GM12878 (cell line): ENCODE data around the gene KRT28. TPM values are rescaled to one million over a fixed set of nuclear protein-coding genes. Genes with fewer than 3 reads are reported as not detected.

ENCODE experiments used
- ATAC-seq: fragments of 200-7000 bp; cut with Tn5 transposase; 3 replicates; pipeline ENCODE4 v1.9.1; 2020; ENCODE audit warnings: mild to moderate bottlenecking, moderate library complexity
- BruUV-seq: library from RNA; stranded (reverse); fragments of 400-500 nt; replicated peaks from 2 replicates; lab custom pipeline; 2021; lab: Mats Ljungman, UMichigan
- CTCF ChIA-PET: fragments of 300-600 bp; sonication (Branson Sonifier 250); formaldehyde crosslinking; extraction: SDS; loops from one replicate; lab custom pipeline; 2021; ENCODE audit warnings: inconsistent platforms; lab: Yijun Ruan, JAX
- POLR2A ChIA-PET: fragments of 350-600 bp; formaldehyde crosslinking; extraction: SDS; loops from one replicate; lab custom pipeline; 2021; ENCODE audit warnings: inconsistent platforms; lab: Charles Lee
- RAD21 ChIA-PET: fragments of 300-600 bp; sonication (Branson Sonifier 250); formaldehyde crosslinking; loops from one replicate; lab custom pipeline; 2023; ENCODE audit warnings: antibody characterized with exemption; ENCODE audit not compliant: unreplicated experiment; lab: Charles Lee
- SMC1A ChIA-PET: fragments of 300-600 bp; sonication (Branson Sonifier 250); formaldehyde crosslinking; loops from one replicate; lab custom pipeline; 2023; ENCODE audit not compliant: unreplicated experiment, uncharacterized antibody; lab: Charles Lee
- DNase-seq: peaks from one replicate; pipeline ENCODE4 v3.0.0-alpha.2; 2011; ENCODE audit warnings: low read depth, low spot score
- FAIRE-seq: peaks from 3 replicates; lab custom pipeline; 2011; peaks lifted over from hg19 to GRCh38; lab: Jason Lieb, UNC
- H2AFZ ChIP-seq: 2 replicates; pipeline ENCODE4 v1.6.0; 2011; ENCODE audit warnings: low read depth, low read length, control low read depth; ENCODE audit not compliant: control insufficient read depth
- H3K27ac ChIP-seq: 2 replicates; pipeline ENCODE4 v1.5.1; 2011; ENCODE audit warnings: control low read depth; ENCODE audit not compliant: control insufficient read depth, insufficient read depth
- H3K27me3 ChIP-seq, 2 experiments: replicated peaks in 1 of 2; 2 replicates each; pipeline versions ENCODE4 v1.6.0 to v1.6.1; 2011; ENCODE audit warnings: low read length in 1 of 2; ENCODE audit not compliant: control insufficient read depth in 2 of 2, insufficient read depth in 2 of 2
- H3K36me3 ChIP-seq, 2 experiments: 2 replicates each; pipeline ENCODE4 v1.5.1; 2011; ENCODE audit warnings: low read length in 1 of 2; ENCODE audit not compliant: control insufficient read depth in 2 of 2, insufficient read depth in 2 of 2
- H3K4me1 ChIP-seq: 2 replicates; pipeline ENCODE4 v1.6.1; 2011; ENCODE audit warnings: mild to moderate bottlenecking, low read length, moderate library complexity, mixed read lengths; ENCODE audit not compliant: control insufficient read depth, insufficient read depth
- H3K4me2 ChIP-seq: 2 replicates; pipeline ENCODE4 v1.6.0; 2011; ENCODE audit warnings: control low read depth; ENCODE audit not compliant: control insufficient read depth, insufficient read depth
- H3K4me3 ChIP-seq: fragments of 200-600 bp; sonication (generic); 2 replicates; pipeline ENCODE4 v1.5.1; 2016
- H3K79me2 ChIP-seq: 2 replicates; pipeline ENCODE4 v1.6.0; 2011; ENCODE audit warnings: low read length; ENCODE audit not compliant: control insufficient read depth, insufficient read depth
- H3K9ac ChIP-seq: 2 replicates; pipeline ENCODE4 v1.8.0; 2011; ENCODE audit warnings: low read length, control low read depth, mixed read lengths; ENCODE audit not compliant: control insufficient read depth, insufficient read depth
- H3K9me3 ChIP-seq: replicated peaks from 3 replicates; pipeline ENCODE4 v1.5.1; 2011; ENCODE audit warnings: mild to moderate bottlenecking, low read length; ENCODE audit not compliant: control insufficient read depth, insufficient read depth
- H4K20me1 ChIP-seq: 2 replicates; pipeline ENCODE4 v1.6.0; 2011; ENCODE audit not compliant: control insufficient read depth, insufficient read depth
- MAX ChIP-seq: IDR thresholded peaks from 2 replicates; pipeline ENCODE4 v1.6.1; 2012; ENCODE audit warnings: low read depth, low read length, improper control_type of control experiment
- REST ChIP-seq: IDR thresholded peaks from 2 replicates; pipeline ENCODE4 v1.6.1; 2012; ENCODE audit warnings: mild to moderate bottlenecking, low read depth, low read length
- WGBS: methylation state at CpG from one replicate; pipeline ENCODE4 v1.1.6; 2016; ENCODE audit warnings: low lambda C conversion rate; ENCODE audit not compliant: insufficient replicate concordance, insufficient coverage; ENCODE audit errors: missing lambda C conversion rate; 5-methylcytosine and 5-hydroxymethylcytosine counted together
- in situ Hi-C: fragments of 300-500 bp; cut with MboI; formaldehyde crosslinking; loops from 9 replicates; pipeline ENCODE4 v1.14.3; 2018; ENCODE audit warnings: mixed read lengths
- intact Hi-C: fragments of 100-400 bp; cut with micrococcal nuclease; formaldehyde crosslinking; loops from one replicate; pipeline ENCODE4 v1.14.2; 2022; ENCODE audit not compliant: unreplicated experiment
- polyA plus RNA-seq, 11 experiments: library from polyadenylated mRNA; depleted of rRNA in 4 of 11; unstranded in 6 of 11; stranded (reverse) in 5 of 11; fragments of >200 nt; fragmentation: Nextera tagmentation in 4 of 11; fragmentation: Illumina TruSeq in 1 of 11; extraction: Ambion mirVana in 4 of 11; extraction: Trizol in 1 of 11; gene quantifications; 1 replicate in 1 of 11; 2 replicates in 10 of 11; pipeline versions ENCODE4 v1.2.1 to v1.2.3, GENCODE V29; 2011 to 2016; ENCODE audit warnings: inconsistent platforms in 2 of 11, missing spikeins in 2 of 11, low read depth in 1 of 11
- total RNA-seq, 4 experiments: library from RNA; depleted of rRNA in 3 of 4; stranded (reverse); fragments of >200 nt in 3 of 4; fragmentation: Illumina TruSeq in 1 of 4; extraction: Trizol in 1 of 4; gene quantifications; 2 replicates each; pipeline versions ENCODE4 v1.2.1 to v1.2.3, GENCODE V29; 2013 to 2021

KRT28 gene
- total and polyA plus RNA-seq, 10 of the 15 experiments (the other 5 are each of a cell fraction or from before 2014, with no cell fraction given): not detected

- Histone ChIP-seq H3K27me3 (peaks cover 7 to 9% of the 10 kb centered on the region in 2 experiments), H3K36me3 (no peaks in the 10 kb centered on the region), H3K9ac (no peak overlapping the region), H3K4me3 (no peak overlapping the region), H3K9me3 (no peaks in the 10 kb centered on the region)
- BruUV-seq: no TSS peak
- no peak for DNase-seq
- TF ChIP-seq REST (peak; percentile 56; the same call in 1 of the 2 replicates), MAX (no peak)
- TF ChIP-seq, all 136 proteins: peak for 1
- POLR2A ChIA-PET: no interaction called here
- RAD21 ChIA-PET: interaction anchor here (0.7 kb wide), 1 partner anchor 186 kb away, joined by 4 read pairs; no protein-coding TSS in a partner anchor
- FAIRE-seq (no peak), ATAC-seq (no peak)
- intact Hi-C loops (no loop called here), in situ Hi-C loops (no loop called here)
- Histone ChIP-seq H3K79me2 (no peaks in the 10 kb centered on the region), H3K4me2 (no peak overlapping the region), H2AFZ (no peak overlapping the region), H3K4me1 (no peaks in the 10 kb centered on the region), H4K20me1 (no peaks in the 10 kb centered on the region), H3K27ac (no peak overlapping the region)
- WGBS: 2% methylated on average over 3 of the region's 3 CpGs
- SMC1A ChIA-PET: interaction anchor here (0.6 to 3.3 kb wide), 5 partner anchors 12 to 483 kb away, joined by 3 to 13 read pairs (median 3); no protein-coding TSS in a partner anchor
- CTCF ChIA-PET: interaction anchor here (0.6 to 1.5 kb wide), 10 partner anchors 10 to 857 kb away, joined by 3 to 5 read pairs (median 3); partner anchors contain the start of gene KRT17
Observed at GRCh38 chr17:40806131-40806530, 6.4 kb upstream of the KRT28 start.
